Activated T-cell treated with anti-CD3 and anti-CD28 coated beads, Interleukin-2, amount 50 U/mL, for 72 hours (primary cell): ENCODE results near the gene SH3GL2. TPM values are rescaled to one million over a fixed set of nuclear protein-coding genes. Genes with fewer than 3 reads are reported as not detected.

Experiments used
- ATAC-seq, 2 donors: fragments of 150-1000 bp; cut with Tn5 transposase; replicated peaks in 1 of 2; 2 replicates each; pipeline ENCODE4 v1.10.0; 2021; ENCODE audit warnings: moderate library complexity in 2 of 2, mild to moderate bottlenecking in 1 of 2
- DNase-seq, 2 donors: peaks; one replicate each; pipeline ENCODE4 v3.0.0; 2021 to 2022; ENCODE audit warnings: mixed read lengths in 1 of 2
- H3K27ac Mint-ChIP-seq: one replicate; pipeline ENCODE4 v1.8.0; 2022; ENCODE audit warnings: mild to moderate bottlenecking, moderate library complexity, mixed read lengths
- H3K27me3 Mint-ChIP-seq: one replicate; pipeline ENCODE4 v1.8.0; 2022; ENCODE audit warnings: low read depth, mixed read lengths
- H3K36me3 Mint-ChIP-seq, 2 donors: one replicate each; pipeline ENCODE4 v1.8.0; 2022; ENCODE audit warnings: mixed read lengths in 2 of 2, mild to moderate bottlenecking in 1 of 2; ENCODE audit not compliant: insufficient read depth in 2 of 2
- H3K4me1 Mint-ChIP-seq: one replicate; pipeline ENCODE4 v1.8.0; 2022; ENCODE audit warnings: low read depth, mixed read lengths
- H3K4me3 Mint-ChIP-seq, 2 donors: one replicate each; pipeline ENCODE4 v1.8.0; 2022; ENCODE audit warnings: mild to moderate bottlenecking in 2 of 2, mixed read lengths in 2 of 2, moderate library complexity in 2 of 2
- H3K9me3 Mint-ChIP-seq, 2 donors: one replicate each; pipeline ENCODE4 v1.8.0; 2022; ENCODE audit warnings: mixed read lengths in 2 of 2
- total RNA-seq, 2 donors: library from RNA; stranded (reverse); gene quantifications; one replicate each; pipeline ENCODE4 v1.2.3, GENCODE V29; 2022

Gene SH3GL2
- total RNA-seq: not detected

DNA sequence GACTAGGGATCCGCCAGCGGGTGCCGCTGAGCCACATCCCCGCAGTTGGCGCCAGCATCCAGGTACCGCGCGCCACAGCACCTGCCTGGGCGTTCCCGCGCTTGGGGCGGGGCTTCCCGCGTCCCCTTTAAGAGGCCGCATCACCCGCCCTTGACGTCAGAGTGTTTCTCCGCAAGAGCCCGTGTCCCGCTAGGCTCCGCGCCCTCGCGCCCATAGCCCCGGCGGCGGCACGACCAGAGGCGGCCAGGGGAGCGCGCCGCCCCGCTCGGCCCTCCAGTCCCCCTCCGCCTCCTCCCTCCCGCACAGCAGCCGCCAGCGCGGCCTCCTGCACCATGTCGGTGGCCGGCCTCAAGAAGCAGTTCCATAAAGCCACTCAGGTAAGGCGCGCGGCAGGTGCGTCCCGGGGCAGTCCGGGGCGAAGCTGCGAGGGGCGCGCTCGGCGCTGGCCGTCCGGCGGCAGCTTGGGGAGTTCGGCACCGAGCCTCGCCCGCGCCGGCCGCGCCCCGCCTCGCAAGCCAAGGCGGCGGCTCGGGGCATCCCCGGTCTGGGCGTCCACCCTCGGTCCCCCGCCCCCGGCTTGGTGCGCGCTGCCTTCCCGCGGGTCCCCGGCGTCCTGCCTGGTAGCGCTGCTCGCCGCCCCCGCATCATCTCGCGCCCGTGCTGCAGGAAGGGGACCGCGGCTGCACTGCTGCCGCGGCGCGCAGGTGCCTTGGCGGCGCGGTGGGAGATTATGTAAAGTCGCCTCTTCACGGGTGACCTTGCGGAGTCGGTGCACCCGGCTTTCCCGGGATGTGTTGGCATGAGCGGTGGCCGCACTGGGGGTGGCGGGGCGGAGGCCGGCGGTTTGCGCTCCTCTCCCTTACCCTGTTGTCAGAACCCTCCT is at the start of gene SH3GL2:
SH3GL2 (plus strand) TSS at position 156 of the 883 bp plus-strand sequence.
- Mint-ChIP-seq H3K27ac (no peak within 1 kb of the TSS), H3K27me3 (peaks cover 19% of the 10 kb centered on the region), H3K4me1 (no peaks in the 10 kb centered on the region), H3K36me3 (peaks cover 0 to 5% of the 10 kb centered on the region in 2 donors), H3K9me3 (peaks cover 0 to 2% of the 10 kb centered on the region in 2 donors), H3K4me3 (peak within 1 kb of the TSS; percentile 52 to 71)
- ATAC-seq (peak; percentile 37 to 62), DNase-seq (peak; percentile 2)

DNA sequence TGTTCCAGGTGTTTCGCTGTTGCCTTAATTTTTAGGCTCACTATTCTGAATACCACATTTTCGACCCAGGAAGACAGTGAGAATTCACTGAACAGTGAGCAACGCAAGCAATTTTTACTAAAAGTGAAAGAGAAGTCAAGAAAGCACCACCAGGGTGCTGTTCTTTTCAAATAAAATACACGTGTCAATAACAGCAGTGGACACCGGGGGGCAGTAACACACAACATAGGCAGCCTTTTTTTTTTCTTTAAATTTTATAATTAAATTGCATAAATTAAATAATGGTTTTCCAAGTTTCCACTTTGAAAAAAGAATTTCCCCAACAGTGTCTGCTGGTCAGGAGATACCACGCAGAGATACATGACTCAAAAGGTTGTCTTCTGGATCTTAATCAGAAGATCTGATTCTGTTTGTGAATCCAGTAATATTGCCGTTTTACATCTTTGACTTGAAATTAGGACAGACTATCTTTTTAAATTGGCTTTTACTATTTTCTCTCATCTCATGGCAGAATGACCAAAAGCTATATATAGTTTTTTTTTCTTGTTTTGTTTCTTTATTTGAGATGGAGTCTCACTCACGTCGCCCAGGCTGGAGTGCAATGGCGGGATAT is 47.1 kb upstream of the SH3GL2 start:
- Mint-ChIP-seq H3K36me3 (no peaks in the 10 kb centered on the region), H3K9me3 (peaks cover 0 to 2% of the 10 kb centered on the region in 2 donors), H3K27ac (no peak overlapping the region), H3K4me1 (no peaks in the 10 kb centered on the region), H3K4me3 (no peak overlapping the region), H3K27me3 (peaks cover 10% of the 10 kb centered on the region)
- ATAC-seq (no peak), DNase-seq (peak; percentile 7 to 22)

DNA sequence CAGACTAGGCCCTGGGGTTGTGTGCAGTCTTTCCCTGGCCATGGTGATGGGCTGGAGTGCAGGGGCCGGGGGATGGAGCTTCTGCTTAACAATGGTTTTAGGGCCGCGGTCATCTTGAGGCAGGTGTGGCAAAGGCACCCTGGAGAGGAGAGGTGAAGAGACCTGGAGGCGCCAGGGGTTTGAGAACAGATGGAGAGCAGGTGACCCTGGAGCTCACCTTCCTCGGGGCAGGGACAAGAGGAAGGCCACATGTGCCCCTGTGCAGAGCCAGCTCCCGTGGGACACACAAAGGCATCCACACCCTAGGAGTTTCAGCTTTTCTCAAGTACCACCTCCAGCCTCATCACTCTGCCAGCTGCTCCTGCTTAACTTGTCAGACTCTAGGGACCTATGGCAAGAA is 46.4 kb upstream of the SH3GL2 start:
- ATAC-seq (no peak), DNase-seq (no peak)
- Mint-ChIP-seq H3K27me3 (peaks cover 10% of the 10 kb centered on the region), H3K4me1 (no peaks in the 10 kb centered on the region), H3K9me3 (peaks cover 0 to 2% of the 10 kb centered on the region in 2 donors), H3K36me3 (no peaks in the 10 kb centered on the region), H3K4me3 (no peak overlapping the region), H3K27ac (no peak overlapping the region)

DNA sequence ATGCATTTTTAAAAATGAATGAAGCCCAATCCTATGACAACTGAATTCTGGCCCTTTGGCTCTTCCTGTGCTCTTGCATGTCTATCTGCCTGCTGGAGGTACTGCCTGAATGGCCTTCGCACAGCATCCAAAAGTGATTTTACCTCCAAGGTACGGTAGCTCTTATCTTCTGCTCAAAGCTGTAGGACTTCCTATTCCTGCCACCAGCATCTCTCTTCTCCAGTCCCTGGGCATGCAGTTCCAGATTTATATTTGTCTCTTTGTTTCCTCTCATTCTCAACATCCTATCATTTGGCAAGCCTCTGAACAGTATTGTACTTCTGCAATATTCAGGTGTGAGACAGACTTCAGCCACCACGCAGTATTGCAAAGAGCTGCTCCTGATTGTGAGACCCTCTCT is 43.7 kb upstream of the SH3GL2 start:
- H3K4me1 Mint-ChIP-seq: no peaks in the 10 kb centered on the region
- ATAC-seq: no peak
- peaks cover 5% of the 10 kb centered on the region for H3K27me3 Mint-ChIP-seq
- no peak overlapping the region for H3K27ac Mint-ChIP-seq
- no peaks in the 10 kb centered on the region for H3K36me3 Mint-ChIP-seq
- DNase-seq: no peak
- peaks cover 2% of the 10 kb centered on the region in 2 donors for H3K9me3 Mint-ChIP-seq
- H3K4me3 Mint-ChIP-seq: no peak overlapping the region

DNA sequence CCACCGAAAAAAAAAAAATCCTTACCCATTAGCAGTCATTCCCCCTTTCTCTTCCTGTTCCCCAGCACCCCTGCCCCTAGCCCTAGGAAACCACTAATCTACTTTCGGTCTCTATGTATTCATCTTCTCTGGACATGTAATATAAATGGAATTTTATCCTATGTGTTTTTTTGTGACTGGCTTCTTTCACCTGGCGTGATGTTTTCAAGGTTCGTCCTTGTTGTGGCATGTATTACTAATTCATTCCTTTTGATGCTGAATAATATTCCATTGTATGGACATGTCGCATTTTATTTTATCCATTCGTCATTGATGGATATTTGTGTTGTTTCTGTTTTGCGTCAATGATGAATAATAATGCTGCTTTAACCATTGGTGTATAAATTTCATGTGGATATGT is 42.8 kb upstream of the SH3GL2 start:
- H3K4me3 Mint-ChIP-seq: no peak overlapping the region

DNA sequence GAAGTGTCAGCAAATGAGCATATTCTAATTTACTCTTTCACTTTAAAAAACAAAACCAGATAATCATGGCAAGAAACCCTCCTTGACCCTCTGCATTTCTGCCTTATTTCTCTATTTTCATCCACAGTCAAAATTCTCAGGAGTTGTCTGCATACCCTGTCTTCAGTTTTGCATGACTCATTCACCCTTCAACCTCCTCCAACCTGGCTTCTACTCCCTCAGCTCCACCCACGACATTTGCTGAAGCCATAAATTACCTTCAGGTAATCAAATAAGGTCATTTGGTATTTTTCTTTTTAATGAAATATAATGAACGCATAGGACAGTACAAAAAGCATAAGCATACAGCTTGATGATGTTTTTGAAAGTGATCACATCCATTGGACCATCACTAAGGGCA is 27.8 kb upstream of the SH3GL2 start:
- Mint-ChIP-seq H3K27me3 (no peaks in the 10 kb centered on the region), H3K4me1 (no peaks in the 10 kb centered on the region), H3K9me3 (peaks cover 2 to 5% of the 10 kb centered on the region in 2 donors), H3K4me3 (no peak overlapping the region), H3K36me3 (no peaks in the 10 kb centered on the region), H3K27ac (no peak overlapping the region)
- DNase-seq (no peak), ATAC-seq (no peak)

More for the DNA sequence above, 42.8 kb upstream of the SH3GL2 start:
- H3K4me1 Mint-ChIP-seq: no peaks in the 10 kb centered on the region
- H3K9me3 Mint-ChIP-seq: peaks cover 4 to 5% of the 10 kb centered on the region in 2 donors
- H3K36me3 Mint-ChIP-seq: peaks cover 0 to 3% of the 10 kb centered on the region in 2 donors
- ATAC-seq: no peak
- no peak for DNase-seq
- H3K27me3 Mint-ChIP-seq: peaks cover 4% of the 10 kb centered on the region
- no peak overlapping the region for H3K27ac Mint-ChIP-seq

DNA sequence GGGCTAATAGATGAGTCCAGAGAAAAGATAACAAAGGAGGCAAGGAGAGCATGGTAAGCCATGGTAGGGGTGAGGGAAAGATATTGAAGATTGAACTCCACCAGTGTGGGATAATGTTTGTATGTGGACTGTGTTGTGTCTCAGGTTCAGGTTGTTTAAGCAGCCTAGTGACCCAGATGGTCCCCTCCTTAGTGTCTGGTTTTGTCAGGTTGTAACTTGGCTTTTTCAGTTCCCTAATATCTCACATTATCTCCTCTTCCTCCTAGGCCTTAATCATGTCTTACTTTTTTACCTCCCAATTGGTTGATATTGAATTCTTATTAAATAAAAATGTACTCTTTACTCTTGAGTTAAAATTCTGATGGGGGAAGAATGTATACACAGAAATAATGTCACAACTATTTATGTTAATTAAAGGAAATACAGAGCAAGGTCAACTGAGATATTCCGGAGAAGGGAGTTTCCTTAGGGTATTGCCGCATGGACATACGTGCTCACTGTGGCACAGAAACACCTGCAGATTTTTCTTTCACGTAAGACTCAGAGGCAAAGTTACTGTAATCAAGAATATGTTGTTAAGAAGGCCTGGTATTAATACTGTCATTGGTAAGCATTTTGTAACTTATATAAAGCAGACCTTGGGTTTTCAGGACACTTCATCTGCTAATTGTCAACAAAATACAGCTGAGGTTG is 23.4 kb upstream of the SH3GL2 start:
- Mint-ChIP-seq H3K4me1 (no peaks in the 10 kb centered on the region), H3K36me3 (no peaks in the 10 kb centered on the region), H3K27me3 (no peaks in the 10 kb centered on the region), H3K4me3 (no peak overlapping the region), H3K9me3 (peaks cover 0 to 2% of the 10 kb centered on the region in 2 donors), H3K27ac (no peak overlapping the region)
- ATAC-seq (no peak), DNase-seq (no peak)

DNA sequence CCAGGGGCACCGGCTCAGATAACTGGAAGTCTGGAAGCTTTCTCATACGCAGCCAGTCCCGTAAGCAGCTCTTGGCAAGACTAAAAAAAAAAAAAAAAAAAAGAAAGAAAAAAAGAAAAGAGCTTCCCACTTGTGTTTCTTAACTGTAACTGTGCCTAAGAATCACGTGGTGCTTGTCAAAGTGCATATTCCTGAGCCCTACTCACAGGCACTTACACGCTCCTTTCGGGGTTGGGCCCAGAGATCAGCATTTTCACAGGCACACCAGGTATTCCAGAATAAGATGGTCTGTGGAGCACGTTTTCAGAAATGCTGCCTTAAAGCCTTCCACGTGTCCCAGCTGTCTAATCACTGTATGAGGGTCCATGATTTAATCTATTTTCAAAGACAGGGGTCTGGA is 22.6 kb upstream of the SH3GL2 start:
- DNase-seq (no peak), ATAC-seq (no peak)
- H3K9me3 Mint-ChIP-seq: no peaks in the 10 kb centered on the region
- H3K27me3 Mint-ChIP-seq: no peaks in the 10 kb centered on the region
- no peaks in the 10 kb centered on the region for H3K36me3 Mint-ChIP-seq
- no peak overlapping the region for H3K27ac Mint-ChIP-seq
- no peak overlapping the region for H3K4me3 Mint-ChIP-seq
- no peaks in the 10 kb centered on the region for H3K4me1 Mint-ChIP-seq

DNA sequence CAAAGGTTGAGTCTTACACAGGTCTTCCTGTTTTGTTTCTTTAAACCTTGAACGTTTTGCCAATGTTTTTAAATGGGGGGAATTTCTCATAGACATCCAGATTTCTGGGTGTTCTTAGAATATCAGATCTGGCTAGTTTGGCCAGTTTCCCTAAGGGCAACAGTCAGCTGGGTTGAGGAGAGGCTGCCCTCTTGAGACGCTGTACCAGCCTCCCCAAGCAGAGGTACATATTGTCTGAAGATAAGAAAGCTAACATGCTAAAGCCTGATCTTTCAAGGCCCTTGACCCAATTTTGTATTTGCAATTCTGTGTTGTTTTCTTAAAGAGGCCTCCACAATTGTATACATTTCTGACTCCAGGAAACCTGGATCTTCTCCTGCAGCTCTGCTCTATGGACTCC is 21.9 kb upstream of the SH3GL2 start:
- no peaks in the 10 kb centered on the region for H3K27me3 Mint-ChIP-seq
- H3K4me3 Mint-ChIP-seq: no peak overlapping the region
- H3K4me1 Mint-ChIP-seq: no peaks in the 10 kb centered on the region
- DNase-seq (no peak), ATAC-seq (no peak)
- H3K27ac Mint-ChIP-seq: no peak overlapping the region
- H3K9me3 Mint-ChIP-seq: peaks cover 0 to under 1% of the 10 kb centered on the region in 2 donors
- no peaks in the 10 kb centered on the region for H3K36me3 Mint-ChIP-seq

DNA sequence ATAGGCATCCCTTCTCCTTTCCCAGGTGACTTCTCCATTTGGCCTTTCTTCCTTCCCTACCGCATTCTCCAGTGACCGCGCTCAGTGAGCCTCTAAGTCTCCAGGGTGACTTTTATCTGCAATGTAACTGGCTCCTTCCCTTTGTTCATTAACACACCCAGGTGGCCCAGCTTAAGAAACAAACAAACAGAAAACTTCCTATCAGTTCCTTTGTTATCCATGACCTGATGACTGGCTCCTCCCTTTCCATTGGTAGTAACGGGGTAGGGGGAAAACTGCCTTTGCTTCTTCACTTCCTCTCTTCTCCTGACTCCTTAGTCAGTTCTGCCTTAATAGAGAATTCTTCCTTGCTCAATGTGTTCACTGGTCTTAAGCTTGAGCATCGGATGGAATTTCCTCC is 7.0 kb upstream of the SH3GL2 start:
- Mint-ChIP-seq H3K4me1 (no peaks in the 10 kb centered on the region), H3K27me3 (no peaks in the 10 kb centered on the region), H3K27ac (no peak overlapping the region), H3K9me3 (peaks cover 0 to 2% of the 10 kb centered on the region in 2 donors), H3K4me3 (no peak overlapping the region), H3K36me3 (no peaks in the 10 kb centered on the region)
- no peak for DNase-seq
- ATAC-seq: no peak

DNA sequence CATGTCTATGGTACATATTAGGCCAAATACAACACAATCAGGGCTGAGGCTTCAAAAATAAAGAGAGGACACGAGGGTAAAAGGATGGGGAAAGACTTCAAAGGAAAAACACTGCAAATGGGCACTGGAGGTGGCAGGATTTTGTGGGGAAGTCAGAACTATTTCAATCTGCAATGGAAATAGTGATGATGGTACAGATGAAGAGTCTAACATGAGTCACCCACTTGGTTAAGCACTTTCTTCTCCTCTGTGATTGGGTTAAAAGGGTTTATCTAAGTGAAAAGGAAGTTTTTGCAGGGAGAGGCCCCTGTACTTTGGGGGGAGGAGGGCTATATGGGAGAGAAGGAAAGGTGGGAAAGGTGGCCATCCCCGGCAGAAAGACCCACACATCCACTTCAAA is 4.5 kb upstream of the SH3GL2 start:
- H3K27me3 Mint-ChIP-seq: peaks cover 11% of the 10 kb centered on the region
- no peak for DNase-seq
- peaks cover 0 to 2% of the 10 kb centered on the region in 2 donors for H3K9me3 Mint-ChIP-seq
- ATAC-seq: no peak
- H3K4me3 Mint-ChIP-seq: no peak overlapping the region
- no peak overlapping the region for H3K27ac Mint-ChIP-seq
- peaks cover 0 to 3% of the 10 kb centered on the region in 2 donors for H3K36me3 Mint-ChIP-seq
- H3K4me1 Mint-ChIP-seq: no peaks in the 10 kb centered on the region

DNA sequence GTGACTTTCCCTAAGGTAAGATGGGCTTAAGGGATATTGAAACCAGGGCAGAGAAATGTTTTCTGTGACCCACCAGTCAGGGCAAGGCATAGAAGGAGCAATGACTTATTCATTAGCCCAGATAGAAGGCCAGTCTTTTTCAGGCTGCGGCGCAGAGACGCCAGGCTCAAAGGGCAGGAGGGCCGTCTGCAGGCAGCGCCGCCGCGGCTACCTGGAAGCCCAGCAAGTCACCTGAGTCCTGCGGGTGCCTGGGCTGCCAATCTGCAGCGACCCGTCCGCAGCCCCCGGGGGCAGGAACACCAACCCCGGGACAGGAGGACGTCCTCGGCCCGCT is 322 bp upstream of the SH3GL2 start:
- Mint-ChIP-seq H3K36me3 (peaks cover 0 to 5% of the 10 kb centered on the region in 2 donors), H3K4me3 (peak overlapping the region; percentile 42 to 51), H3K27me3 (peaks cover 19% of the 10 kb centered on the region), H3K9me3 (peaks cover 0 to 2% of the 10 kb centered on the region in 2 donors), H3K27ac (no peak overlapping the region), H3K4me1 (no peaks in the 10 kb centered on the region)
- no peak for DNase-seq
- ATAC-seq: no peak

DNA sequence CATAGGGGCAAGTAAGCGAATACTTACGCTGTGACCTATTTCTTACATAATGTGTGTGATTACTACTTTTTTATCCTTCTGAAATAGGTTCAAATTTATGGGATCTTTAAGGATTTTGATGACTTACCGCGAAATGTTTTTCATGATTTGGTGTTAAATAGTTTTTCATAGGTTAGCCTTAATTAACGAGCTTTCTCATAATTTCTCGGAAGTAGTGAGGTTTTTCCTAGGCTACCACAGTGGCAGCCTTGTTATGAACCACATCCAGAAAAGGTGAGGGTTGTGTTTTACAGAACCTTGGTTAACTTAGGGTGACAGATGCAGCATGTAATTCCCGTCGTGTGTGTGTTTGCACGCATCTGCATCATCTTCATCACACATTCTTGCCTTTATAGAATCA is 1.3 kb downstream of the SH3GL2 start:
- Mint-ChIP-seq H3K36me3 (peaks cover 0 to 5% of the 10 kb centered on the region in 2 donors), H3K9me3 (peaks cover 0 to 2% of the 10 kb centered on the region in 2 donors), H3K27ac (no peak overlapping the region), H3K4me3 (no peak overlapping the region), H3K4me1 (no peaks in the 10 kb centered on the region), H3K27me3 (peaks cover 19% of the 10 kb centered on the region)
- DNase-seq (no peak), ATAC-seq (no peak)
